PC-3 (cell line): ENCODE measurements around the gene PTK6.

Source experiments
- CTCF ChIP-seq: fragments of 300-600 bp; sonication (generic); conservative IDR thresholded peaks from 2 replicates; pipeline ENCODE4 v1.5.1; 2017; ENCODE audit warnings: antibody characterized with exemption, low read depth, mild to moderate bottlenecking, low read length
- EZH2 ChIP-seq: fragments of 300-600 bp; sonication (generic); IDR thresholded peaks from one replicate; pipeline ENCODE4 v1.6.1; 2017; ENCODE audit warnings: antibody characterized with exemption, mild to moderate bottlenecking, low read length; ENCODE audit not compliant: unreplicated experiment
- EZH2phosphoT487 ChIP-seq: fragments of 300-600 bp; sonication (generic); IDR thresholded peaks from 2 replicates; pipeline ENCODE4 v1.6.1; 2018; ENCODE audit warnings: mild to moderate bottlenecking, antibody characterized with exemption, low read length, borderline replicate concordance

GRCh38 chr20:63507083-63507743 lies 30.0 kb downstream of the PTK6 start:
- TF ChIP-seq CTCF = no peak
- TF ChIP-seq EZH2 = no peak
- no peak for TF ChIP-seq EZH2phosphoT487
